SK-N-SH treated with all-trans-retinoic acid at 6 μM for 48 hours (cell line): ENCODE measurements around the gene CTU1.

Experiments used
- ATAC-seq: fragments of 200-7000 bp; cut with Tn5 transposase; 3 replicates; pipeline ENCODE4 v1.9.1; 2020; ENCODE audit warnings: mild to moderate bottlenecking, moderate library complexity
- ARNTL ChIP-seq: fragments of 450-650 bp; formaldehyde crosslinking; IDR thresholded peaks from 2 replicates; pipeline ENCODE4 v1.5.0; 2020; ENCODE audit warnings: low read depth, mild to moderate bottlenecking, moderate library complexity, borderline replicate concordance
- BACH2 ChIP-seq: fragments of 250-450 bp; sonication (Bioruptor Pico); IDR thresholded peaks from 2 replicates; pipeline ENCODE4 v1.9.0; 2021; ENCODE audit warnings: mild to moderate bottlenecking, borderline replicate concordance
- CSDC2 ChIP-seq: fragments of 250-450 bp; sonication (Bioruptor Pico); IDR thresholded peaks from 2 replicates; pipeline ENCODE4 v1.5.0; 2020; ENCODE audit warnings: mild to moderate bottlenecking, moderate library complexity
- CSRNP3 ChIP-seq: fragments of 250-450 bp; sonication (Bioruptor Pico); IDR thresholded peaks from 2 replicates; pipeline ENCODE4 v1.5.1; 2021; ENCODE audit warnings: mild to moderate bottlenecking, moderate library complexity
- OSR1 ChIP-seq: fragments of 250-450 bp; sonication (Bioruptor Pico); IDR thresholded peaks from 2 replicates; pipeline ENCODE4 v1.8.0; 2022; ENCODE audit warnings: moderate library complexity, mild to moderate bottlenecking, inconsistent platforms
- PATZ1 ChIP-seq: fragments of 250-450 bp; sonication (Bioruptor Pico); IDR thresholded peaks from 2 replicates; pipeline ENCODE4 v1.8.0; 2020; ENCODE audit warnings: mild to moderate bottlenecking, moderate library complexity, borderline replicate concordance
- POU6F1 ChIP-seq: fragments of 250-450 bp; sonication (Bioruptor Pico); IDR thresholded peaks from 2 replicates; pipeline ENCODE4 v1.8.0; 2021; ENCODE audit warnings: low read depth, mild to moderate bottlenecking, moderate library complexity, borderline replicate concordance
- PPARA ChIP-seq: fragments of 250-450 bp; sonication (Bioruptor Pico); IDR thresholded peaks from 2 replicates; pipeline ENCODE4 v1.5.0; 2020; ENCODE audit warnings: mild to moderate bottlenecking, borderline replicate concordance
- RARB ChIP-seq: fragments of 250-450 bp; sonication (Bioruptor Pico); IDR thresholded peaks from 2 replicates; pipeline ENCODE4 v1.8.0; 2021; ENCODE audit warnings: mild to moderate bottlenecking, moderate library complexity
- TCF4 ChIP-seq: fragments of 250-450 bp; sonication (Bioruptor Pico); IDR thresholded peaks from 2 replicates; pipeline ENCODE4 v1.8.0; 2021; ENCODE audit warnings: mild to moderate bottlenecking, moderate library complexity, borderline replicate concordance
- TOX ChIP-seq: fragments of 250-450 bp; sonication (Bioruptor Pico); IDR thresholded peaks from 2 replicates; pipeline ENCODE4 v1.8.0; 2021; ENCODE audit warnings: mild to moderate bottlenecking, moderate library complexity, borderline replicate concordance
- TSHZ2 ChIP-seq: fragments of 250-450 bp; sonication (Bioruptor Pico); IDR thresholded peaks from 2 replicates; pipeline ENCODE4 v1.5.0; 2020; ENCODE audit warnings: mild to moderate bottlenecking, moderate library complexity
- ZC3H10 ChIP-seq: fragments of 250-450 bp; sonication (Bioruptor Pico); IDR thresholded peaks from 2 replicates; pipeline ENCODE4 v1.5.1; 2021; ENCODE audit warnings: mild to moderate bottlenecking, moderate library complexity
- ZFP3 ChIP-seq: fragments of 250-450 bp; sonication (Bioruptor Pico); IDR thresholded peaks from 2 replicates; pipeline ENCODE4 v1.5.0; 2020; ENCODE audit warnings: mild to moderate bottlenecking, moderate library complexity
- ZFP30 ChIP-seq: fragments of 450-650 bp; formaldehyde crosslinking; IDR thresholded peaks from 2 replicates; pipeline ENCODE4 v1.5.0; 2022; ENCODE audit warnings: mild to moderate bottlenecking, moderate library complexity
- ZNF565 ChIP-seq: fragments of 450-650 bp; formaldehyde crosslinking; conservative IDR thresholded peaks from 2 replicates; pipeline ENCODE4 v1.5.0; 2020; ENCODE audit warnings: low read depth, mild to moderate bottlenecking, moderate library complexity
- ZNF70 ChIP-seq: fragments of 450-650 bp; formaldehyde crosslinking; IDR thresholded peaks from 2 replicates; pipeline ENCODE4 v1.5.0; 2020; ENCODE audit warnings: mild to moderate bottlenecking, moderate library complexity
- ZNF8 ChIP-seq: fragments of 450-650 bp; formaldehyde crosslinking; IDR thresholded peaks from 2 replicates; pipeline ENCODE4 v1.5.0; 2020; ENCODE audit warnings: mild to moderate bottlenecking, moderate library complexity

CTU1 gene

GRCh38 chr19:51083783-51084182 is 24.4 kb downstream of the CTU1 start:
- TF ChIP-seq OSR1 (CRISPR knock-in tag) (no peak), BACH2 (CRISPR knock-in tag) (no peak), RARB (CRISPR knock-in tag) (no peak), ZFP3 (no peak), ARNTL (CRISPR knock-in tag) (no peak)
- TF ChIP-seq, all 23 proteins: peak for 0
- ATAC-seq = no peak

- ATAC-seq = no peak
- TF ChIP-seq ZNF565 (CRISPR knock-in tag) (no peak), TOX (CRISPR knock-in tag) (no peak), POU6F1 (CRISPR knock-in tag) (no peak), ARNTL (CRISPR knock-in tag) (no peak), PPARA (no peak), ZFP30 (CRISPR knock-in tag) (no peak), CSRNP3 (CRISPR knock-in tag) (no peak), ZNF70 (CRISPR knock-in tag) (no peak)
Observed at GRCh38 chr19:51083181-51083580, 25.0 kb downstream of the CTU1 start.

- no peak for TF ChIP-seq ZFP3
- TF ChIP-seq ZNF8 (CRISPR knock-in tag) = no peak
- TF ChIP-seq TCF4 = no peak
- no peak for TF ChIP-seq ARNTL (CRISPR knock-in tag)
- no peak for TF ChIP-seq RARB (CRISPR knock-in tag)
- TF ChIP-seq ZFP30 (CRISPR knock-in tag) = no peak
- no peak for TF ChIP-seq TOX (CRISPR knock-in tag)
- TF ChIP-seq PPARA = no peak
- no peak for ATAC-seq
Observed at GRCh38 chr19:51082611-51083010, 25.6 kb downstream of the CTU1 start, which contains the start of gene KLK14. Gene KLK14, minus strand, starts transcription at chr19:51082887. Its CDS starts 273 bp downstream, at chr19:51082614.

GRCh38 chr19:51081476-51081875 is 26.7 kb downstream of the CTU1 start:
- no peak for TF ChIP-seq POU6F1 (CRISPR knock-in tag)
- TF ChIP-seq PATZ1 (CRISPR knock-in tag) = no peak
- TF ChIP-seq, all 23 proteins: peak for 0

GRCh38 chr19:51079481-51080110 is 28.6 kb downstream of the CTU1 start:
- ATAC-seq = no peak
- no peak for TF ChIP-seq ZNF8 (CRISPR knock-in tag)
- TF ChIP-seq RARB (CRISPR knock-in tag) = no peak
- TF ChIP-seq ZFP3 = no peak
- TF ChIP-seq OSR1 (CRISPR knock-in tag) = no peak
- TF ChIP-seq ARNTL (CRISPR knock-in tag) = no peak
- no peak for TF ChIP-seq BACH2 (CRISPR knock-in tag)
- no peak for TF ChIP-seq ZFP30 (CRISPR knock-in tag)
- TF ChIP-seq CSDC2 (CRISPR knock-in tag) = no peak
- no peak for TF ChIP-seq ZNF565 (CRISPR knock-in tag)
- TF ChIP-seq TCF4 = no peak
- TF ChIP-seq TSHZ2 (CRISPR knock-in tag) = no peak
- TF ChIP-seq ZC3H10 (CRISPR knock-in tag) = no peak
- TF ChIP-seq POU6F1 (CRISPR knock-in tag) = no peak
- no peak for TF ChIP-seq CSRNP3 (CRISPR knock-in tag)

More at GRCh38 chr19:51081476-51081875, 26.7 kb downstream of the CTU1 start:
- ATAC-seq = no peak
